HG02759 (cell line): ENCODE results near the gene CDH22.

Source experiments
- ATAC-seq: cut with Tn5 transposase; IDR thresholded peaks from one replicate; pipeline ENCODE4 v1.9.1; 2021; ENCODE audit warnings: mild to moderate bottlenecking, moderate library complexity; ENCODE audit not compliant: unreplicated experiment

Gene CDH22

GRCh38 chr20:46303176-46303956 lies 4.9 kb downstream of the CDH22 start:
- no peak for ATAC-seq

DNA sequence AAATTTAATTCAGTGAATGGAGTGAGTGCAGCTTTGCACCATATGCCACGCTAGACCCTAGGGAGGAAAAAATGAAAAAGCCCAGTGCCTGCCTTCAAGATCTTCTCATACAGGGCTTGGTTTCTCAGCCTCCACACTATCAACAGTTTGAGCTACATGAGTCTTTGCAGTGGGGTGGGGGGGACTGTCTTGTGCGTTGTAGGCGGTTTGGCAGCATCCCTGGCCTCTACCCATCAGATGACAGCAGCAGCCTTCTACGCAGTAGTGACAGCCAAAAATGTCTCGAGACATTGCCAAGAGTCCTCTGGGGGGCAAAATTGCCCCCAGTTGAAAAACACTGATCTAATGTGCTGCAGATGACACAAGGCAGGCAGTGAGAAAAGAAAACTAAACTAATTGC lies 6.2 kb downstream of the CDH22 start:
- no peak for ATAC-seq

DNA sequence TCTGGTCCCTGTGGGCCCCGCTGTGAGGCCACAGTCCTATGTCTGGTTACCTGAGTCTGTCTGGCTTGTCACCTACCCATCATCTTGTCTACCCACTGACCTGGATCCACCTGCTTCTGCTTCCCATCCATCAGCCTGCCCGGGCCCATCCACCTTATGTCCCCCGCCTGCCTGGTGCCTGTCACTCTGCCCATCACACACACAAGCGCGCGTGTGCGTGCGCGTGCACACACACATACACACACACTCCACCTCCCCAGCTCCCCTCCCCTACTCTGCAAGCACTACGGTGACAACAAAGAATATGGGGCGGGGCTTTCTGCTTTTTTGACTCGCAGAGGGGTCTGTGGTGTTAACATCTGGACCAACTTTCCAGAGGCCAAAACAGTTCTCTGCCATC lies 8.0 kb downstream of the CDH22 start:
- ATAC-seq: no peak

- no peak for ATAC-seq
Measured at GRCh38 chr20:46299078-46299477, 9.2 kb downstream of the CDH22 start.

DNA sequence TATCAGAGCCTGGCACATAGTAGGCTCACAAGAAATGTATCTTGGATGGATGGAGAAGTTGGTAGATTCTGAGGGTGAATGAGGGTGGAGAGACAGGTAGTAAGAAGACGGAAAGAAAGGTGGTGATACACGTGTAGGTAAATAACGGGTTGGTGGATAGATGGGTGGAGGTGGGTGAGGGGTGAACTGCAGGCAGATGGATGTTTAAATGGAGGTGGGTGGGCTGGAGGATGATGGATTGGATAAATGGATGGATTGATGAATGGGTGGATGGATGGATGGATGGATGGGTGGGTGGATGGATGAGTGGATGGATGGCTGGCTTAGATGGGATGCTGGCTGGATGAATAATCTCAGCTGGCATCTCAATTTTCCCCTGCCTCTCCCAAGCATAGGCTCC lies 9.9 kb downstream of the CDH22 start:
- ATAC-seq: no peak

DNA sequence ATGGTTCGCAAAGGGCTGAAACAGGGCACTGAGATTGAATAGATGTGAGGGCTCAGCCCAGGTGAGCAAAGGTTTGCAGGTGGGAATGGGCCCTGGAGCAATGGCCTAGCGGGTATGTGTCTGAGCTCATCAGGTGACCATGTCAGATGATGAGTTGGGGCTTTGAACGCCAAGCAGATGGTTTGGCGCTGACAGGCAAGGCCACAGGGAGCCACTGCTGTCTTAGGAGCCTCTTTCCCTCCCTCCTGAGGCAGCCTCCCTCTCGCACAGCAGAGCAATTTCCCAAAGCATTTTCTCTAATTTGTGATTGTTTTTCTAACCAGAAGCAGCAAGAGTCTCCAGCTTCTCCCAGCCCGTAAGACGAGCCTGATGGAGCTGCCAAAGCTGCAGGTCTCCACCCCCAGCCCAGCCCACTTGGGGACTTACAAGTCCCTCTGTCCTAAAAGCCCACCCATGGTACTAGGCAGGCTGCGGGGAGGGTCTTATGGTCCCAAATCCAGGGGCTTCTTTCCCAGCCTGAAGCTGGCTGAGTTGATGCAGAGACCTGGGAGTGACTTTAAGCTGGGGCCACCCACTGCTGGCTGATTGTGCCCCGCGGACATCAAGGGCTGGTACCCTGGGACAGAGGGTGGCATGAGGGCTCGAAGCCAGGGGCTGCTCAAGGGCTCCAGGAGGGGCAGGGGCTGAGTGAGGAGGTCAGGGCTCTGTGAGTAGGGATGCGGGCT lies 11.6 kb downstream of the CDH22 start:
- no peak for ATAC-seq

- ATAC-seq: no peak
Measured at GRCh38 chr20:46293084-46293483, 15.2 kb downstream of the CDH22 start.

GRCh38 chr20:46291401-46291800 lies 16.9 kb downstream of the CDH22 start:
- ATAC-seq: no peak

- no peak for ATAC-seq
Measured at GRCh38 chr20:46289432-46289831, 18.9 kb downstream of the CDH22 start.

DNA sequence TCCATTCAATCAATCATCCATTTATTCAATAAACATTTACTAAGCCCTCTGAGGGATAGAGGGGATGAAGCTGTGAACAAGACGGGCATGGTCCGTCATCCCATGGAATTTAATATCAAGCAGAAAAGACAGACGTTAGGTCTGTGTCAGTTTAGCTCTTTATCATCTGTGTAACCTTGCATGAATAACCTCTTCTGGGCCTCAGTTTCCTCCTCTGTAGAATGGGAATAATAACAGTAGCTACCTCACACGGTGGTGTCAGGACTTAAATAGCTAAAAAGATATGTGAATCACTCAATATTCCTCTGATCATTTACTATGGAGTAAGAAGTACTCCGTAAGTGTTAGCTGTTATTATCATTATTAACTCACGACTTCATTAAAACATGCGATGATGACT lies 21.3 kb downstream of the CDH22 start:
- ATAC-seq: no peak

DNA sequence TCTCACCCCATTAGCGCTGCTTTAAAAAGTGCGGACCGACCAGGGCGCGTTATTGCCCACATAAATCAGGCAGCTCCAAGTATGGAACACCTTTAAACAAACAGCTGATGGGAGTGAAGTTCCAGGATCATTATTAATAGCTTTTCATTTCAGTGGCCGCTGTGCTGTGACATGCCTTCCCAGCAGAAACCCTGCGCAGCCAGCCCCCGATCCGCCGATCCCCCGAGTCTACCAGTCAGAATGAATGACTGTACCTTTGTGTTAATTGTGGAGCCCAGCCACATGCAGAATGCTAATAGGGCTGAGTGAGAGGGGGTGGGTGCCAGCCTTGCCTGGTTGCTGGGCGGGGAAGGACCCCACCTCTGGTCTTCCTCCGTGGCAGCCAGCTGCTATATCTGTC lies 21.9 kb downstream of the CDH22 start:
- ATAC-seq: no peak

GRCh38 chr20:46285740-46286139 lies 22.6 kb downstream of the CDH22 start:
- no peak for ATAC-seq

DNA sequence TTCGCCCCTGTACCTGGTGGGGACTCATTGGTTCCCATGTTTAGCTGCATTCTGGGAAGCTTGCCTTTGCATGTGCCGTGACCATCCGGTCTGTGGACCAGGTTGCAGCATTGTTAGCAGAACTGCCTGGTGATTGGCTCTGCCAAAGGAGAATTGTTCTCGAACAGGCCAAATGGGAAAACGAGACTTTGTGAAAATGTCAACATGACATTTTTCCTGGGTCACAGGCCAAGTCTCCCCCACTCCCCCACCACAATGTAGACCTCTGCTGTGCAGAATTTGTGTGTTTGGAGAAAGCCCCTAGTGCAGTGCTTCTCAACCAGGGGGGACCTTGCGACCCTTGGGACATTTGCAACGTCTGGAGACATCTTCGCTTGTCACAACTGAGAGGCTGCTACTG lies 23.2 kb downstream of the CDH22 start:
- ATAC-seq: no peak

- ATAC-seq: no peak
Measured at GRCh38 chr20:46284040-46284427, 24.3 kb downstream of the CDH22 start.

- no peak for ATAC-seq
Measured at GRCh38 chr20:46283426-46284039, 24.8 kb downstream of the CDH22 start.

GRCh38 chr20:46282669-46283068 lies 25.6 kb downstream of the CDH22 start:
- ATAC-seq: no peak

GRCh38 chr20:46279103-46279502 lies 29.2 kb downstream of the CDH22 start:
- no peak for ATAC-seq

- no peak for ATAC-seq
Measured at GRCh38 chr20:46277602-46278001, 30.7 kb downstream of the CDH22 start.

- no peak for ATAC-seq
Measured at GRCh38 chr20:46276531-46276930, 31.8 kb downstream of the CDH22 start.

DNA sequence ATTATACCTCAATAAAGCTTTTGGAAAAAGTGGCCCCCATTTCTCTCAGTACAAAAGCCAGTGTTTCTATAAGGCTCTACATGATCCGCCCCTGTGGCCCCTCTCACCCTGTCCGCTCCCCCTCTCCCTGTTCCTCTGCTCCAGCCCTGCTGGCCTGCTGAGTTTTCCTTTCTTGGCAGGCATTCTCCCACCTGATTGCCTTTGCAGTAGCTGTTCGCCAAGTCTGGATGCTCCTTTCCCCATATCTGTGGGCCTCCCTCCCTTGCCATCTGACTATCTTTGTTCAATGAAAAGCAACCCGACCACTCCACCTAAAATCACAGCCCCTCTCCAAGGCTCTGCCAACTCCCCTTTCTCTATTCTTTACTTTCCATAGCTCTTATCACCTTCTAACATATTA lies 33.2 kb downstream of the CDH22 start:
- no peak for ATAC-seq

DNA sequence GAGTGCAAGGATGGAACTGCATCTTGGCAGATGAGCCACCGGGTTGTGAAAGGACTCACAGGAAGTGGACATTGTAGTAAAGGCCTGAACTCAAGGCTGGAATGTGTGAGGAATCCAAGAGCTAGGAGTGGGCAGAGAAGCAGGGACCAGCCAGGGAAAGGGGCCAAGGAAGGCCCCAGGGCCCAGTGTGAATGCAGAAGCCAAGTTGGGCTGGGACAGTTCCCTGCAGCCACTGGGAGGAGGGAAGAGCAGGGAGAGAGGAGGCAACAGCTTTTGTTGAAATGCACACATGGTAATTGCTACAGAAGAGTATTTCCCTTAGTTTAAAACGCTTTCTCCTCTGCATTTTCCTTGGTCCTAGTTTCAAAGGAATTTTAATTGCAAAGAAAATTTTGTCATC lies 34.6 kb downstream of the CDH22 start:
- ATAC-seq: no peak

- no peak for ATAC-seq
Measured at GRCh38 chr20:46272389-46273047, 35.8 kb downstream of the CDH22 start.
